GM18861 (cell line): ENCODE data around the gene FOXO3.

Experiments used
- ATAC-seq: cut with Tn5 transposase; IDR thresholded peaks from one replicate; pipeline ENCODE4 v1.9.1; 2021; ENCODE audit not compliant: unreplicated experiment

Gene FOXO3

GRCh38 chr6:108574457-108575141 is 13.9 kb downstream of the FOXO3 start:
- ATAC-seq = no peak

- no peak for ATAC-seq
These were observed 15.3 kb downstream of the FOXO3 start for GRCh38 chr6:108575905-108576494.

GRCh38 chr6:108576709-108577108 is 16.0 kb downstream of the FOXO3 start:
- no peak for ATAC-seq

DNA sequence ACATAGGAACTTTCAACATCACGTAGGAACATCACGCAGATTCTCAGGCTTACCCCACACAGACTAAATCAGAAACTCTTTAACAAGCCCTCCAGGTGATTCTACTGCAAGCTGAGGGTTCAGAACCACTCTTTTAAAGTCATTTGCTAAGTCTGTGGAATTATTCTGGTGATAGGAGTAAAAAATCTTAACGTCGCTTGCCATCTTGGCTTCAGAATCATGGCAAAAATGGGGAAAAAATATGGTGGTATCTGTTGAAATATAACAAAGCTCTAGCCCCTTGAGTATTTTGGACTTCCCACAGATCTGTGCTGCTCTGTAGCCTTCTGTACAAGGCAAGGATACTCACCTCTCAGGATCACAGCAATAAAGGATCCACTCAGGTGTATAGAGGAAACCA is 17.4 kb downstream of the FOXO3 start:
- ATAC-seq = no peak

DNA sequence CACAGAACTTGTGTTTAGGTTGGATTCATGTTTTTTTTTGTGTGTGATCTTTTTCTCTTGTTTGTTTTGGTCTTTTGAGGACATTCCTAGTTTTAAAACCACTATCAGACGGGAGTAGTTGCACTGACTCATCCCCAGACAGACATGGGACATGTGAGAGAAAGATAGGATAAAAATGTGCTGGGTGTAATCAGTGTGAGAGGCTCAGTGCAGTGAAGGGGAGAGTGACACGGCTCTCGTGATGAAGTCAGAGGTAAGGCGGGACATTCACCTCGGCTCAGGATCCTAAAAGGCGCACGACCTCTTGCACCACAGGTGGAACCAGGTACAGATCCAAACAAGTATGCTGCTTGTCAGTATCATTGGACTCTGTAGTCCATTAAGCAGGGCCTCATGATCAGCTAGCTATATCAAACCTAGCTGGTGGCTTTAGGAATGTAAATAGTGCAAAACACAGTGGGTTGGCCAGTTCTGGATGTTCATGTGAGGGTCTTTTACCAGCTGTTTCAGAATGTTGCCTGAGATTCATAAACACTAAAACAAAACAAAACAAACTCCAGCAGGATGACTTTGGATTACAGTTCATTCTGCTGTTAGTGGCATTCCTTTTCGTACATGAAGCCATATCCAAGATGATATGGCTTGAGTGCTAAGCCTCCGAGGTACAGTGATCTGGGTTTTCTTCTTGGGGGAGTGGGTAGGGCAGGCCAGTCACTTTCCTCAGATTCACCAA is 18.0 kb downstream of the FOXO3 start:
- ATAC-seq = no peak

DNA sequence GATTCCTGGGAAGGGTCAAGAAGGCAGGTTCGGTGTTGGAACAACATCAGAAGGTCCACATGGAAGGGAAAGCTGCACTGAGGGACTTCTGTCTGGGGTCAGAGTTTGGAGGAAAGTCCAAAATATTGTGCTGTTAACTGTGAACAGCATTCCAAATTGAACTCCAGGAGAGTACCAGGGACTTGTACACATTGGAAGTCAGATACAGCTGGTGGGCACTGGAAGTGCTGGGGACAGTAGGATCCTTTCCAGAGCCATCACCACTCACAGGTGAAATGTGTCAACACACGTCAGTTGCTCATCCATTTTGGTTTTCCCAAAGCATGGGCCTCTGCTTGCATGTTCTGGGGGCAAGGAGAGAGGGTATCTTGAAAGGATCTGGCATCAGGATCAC is 18.6 kb downstream of the FOXO3 start:
- no peak for ATAC-seq

GRCh38 chr6:108580646-108581045 is 19.9 kb downstream of the FOXO3 start:
- ATAC-seq = no peak

DNA sequence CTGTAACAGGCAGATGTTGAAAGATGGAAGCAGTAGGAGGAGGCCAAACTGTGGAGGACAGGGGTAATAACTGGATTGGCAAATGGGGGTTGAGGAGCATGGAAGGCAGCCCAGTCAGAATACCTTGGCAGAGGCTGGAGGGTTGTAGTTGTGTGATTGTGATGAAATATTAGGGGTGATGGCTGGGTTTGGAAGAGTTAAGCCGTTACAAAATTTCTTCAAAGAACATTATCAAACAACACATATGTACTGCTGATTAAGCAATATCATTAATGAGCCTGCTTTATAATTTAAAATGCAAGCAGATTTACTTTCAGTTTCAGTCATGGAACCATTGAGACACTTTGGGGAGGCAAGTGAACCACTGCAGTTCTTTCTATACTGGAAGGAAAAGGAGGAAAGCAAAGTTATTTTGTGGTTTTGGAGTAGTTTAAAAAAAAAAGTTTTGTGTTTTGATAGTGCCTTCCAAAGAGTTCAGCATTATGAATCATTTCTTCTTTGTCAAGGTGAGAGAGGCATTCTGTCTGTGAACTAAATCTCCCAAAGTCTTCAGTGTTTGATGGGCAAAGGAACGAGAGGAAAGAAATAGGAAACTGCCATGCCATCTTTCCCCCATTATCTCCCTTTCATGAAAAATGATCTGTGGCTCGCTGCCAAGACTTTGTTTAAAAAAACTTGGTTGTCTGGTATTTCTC is 20.7 kb downstream of the FOXO3 start:
- ATAC-seq = no peak

GRCh38 chr6:108581932-108582475 is 21.3 kb downstream of the FOXO3 start:
- ATAC-seq = no peak

DNA sequence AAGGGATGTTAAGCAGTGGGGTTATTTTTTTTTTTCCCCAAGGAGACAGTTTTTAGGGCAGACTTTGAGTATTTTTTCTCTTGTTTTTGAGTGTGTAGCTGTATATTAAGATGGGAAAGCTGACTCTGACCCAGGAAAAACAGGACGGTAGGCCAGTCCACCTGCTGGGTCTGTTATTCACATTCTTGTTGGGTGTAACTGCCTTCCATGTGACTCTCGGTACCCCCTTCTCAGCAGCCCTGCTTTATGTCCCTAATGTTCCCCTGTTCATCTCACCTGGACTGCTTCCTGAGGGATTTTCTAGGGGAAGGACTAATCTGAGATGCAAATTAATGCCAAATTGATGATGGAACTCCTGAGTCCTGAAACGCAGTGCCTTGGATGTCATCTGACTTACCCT is 21.9 kb downstream of the FOXO3 start:
- no peak for ATAC-seq

GRCh38 chr6:108584323-108584722 is 23.6 kb downstream of the FOXO3 start:
- ATAC-seq = no peak

- ATAC-seq = no peak
These were observed 24.6 kb downstream of the FOXO3 start for GRCh38 chr6:108585359-108585758.

DNA sequence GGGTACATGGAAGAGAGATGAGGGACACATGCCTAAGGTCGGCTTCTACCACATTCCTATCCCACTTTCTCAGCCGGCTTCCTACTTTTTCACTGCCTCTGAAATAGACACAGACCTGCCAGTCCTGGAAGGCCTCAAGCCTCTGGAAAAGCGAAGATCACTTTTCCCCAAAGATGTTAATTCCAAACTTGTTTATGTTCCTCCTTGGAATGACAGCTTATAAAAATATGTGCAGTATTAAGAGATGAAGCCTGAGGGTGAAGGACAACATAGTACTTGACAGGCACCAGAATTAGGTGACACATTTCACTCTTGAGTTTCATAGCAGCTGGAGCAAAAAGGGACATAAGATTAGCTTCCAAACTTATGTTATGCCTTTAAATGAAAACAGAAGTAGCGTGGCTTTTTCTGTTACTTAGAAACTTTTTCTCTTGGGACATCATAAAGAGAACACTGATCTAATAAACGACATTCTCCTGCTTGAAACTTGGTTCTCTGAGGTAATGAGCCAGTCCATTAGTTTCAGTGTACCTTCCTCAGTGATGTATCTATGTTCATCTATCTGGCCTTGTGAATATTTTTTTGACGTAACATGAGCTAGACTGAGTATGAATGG is 25.3 kb downstream of the FOXO3 start:
- no peak for ATAC-seq

DNA sequence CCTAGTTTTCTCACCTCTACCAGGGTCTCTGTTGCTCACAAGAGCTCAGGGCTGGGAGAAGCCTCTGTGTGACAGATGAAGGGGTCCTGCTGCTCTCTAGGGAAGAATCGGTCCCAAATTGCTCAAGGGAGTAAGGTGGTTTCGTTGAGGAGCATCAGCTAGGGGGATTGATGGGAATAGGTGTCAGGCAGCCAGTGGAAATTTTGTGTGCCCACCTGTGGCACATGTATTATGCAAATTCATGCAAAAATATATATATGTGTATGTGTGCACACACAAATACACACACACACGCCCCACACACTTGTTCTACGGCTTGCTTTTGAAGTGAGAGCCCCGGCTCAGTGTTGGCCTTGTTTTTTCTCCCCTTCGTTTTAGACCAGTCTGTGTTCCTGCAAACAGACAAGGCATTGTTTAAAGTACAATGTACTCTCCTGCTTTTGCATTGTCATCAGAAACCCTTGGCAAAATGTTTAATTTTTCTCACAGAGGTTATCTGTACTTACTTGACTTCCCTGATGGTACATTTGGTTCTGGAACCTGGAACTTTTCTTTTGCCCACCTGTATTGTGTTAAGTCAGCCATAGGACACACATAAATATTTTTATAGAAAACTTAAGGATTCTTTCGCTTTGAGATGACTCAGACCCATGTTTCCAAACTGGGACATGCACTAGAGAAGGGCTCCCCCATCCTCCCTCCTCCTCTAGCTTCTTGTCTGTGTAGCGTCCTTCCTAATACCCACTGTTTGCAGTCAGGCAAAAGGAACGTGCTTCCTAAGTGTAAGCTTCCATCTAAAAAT is 26.7 kb downstream of the FOXO3 start:
- no peak for ATAC-seq

DNA sequence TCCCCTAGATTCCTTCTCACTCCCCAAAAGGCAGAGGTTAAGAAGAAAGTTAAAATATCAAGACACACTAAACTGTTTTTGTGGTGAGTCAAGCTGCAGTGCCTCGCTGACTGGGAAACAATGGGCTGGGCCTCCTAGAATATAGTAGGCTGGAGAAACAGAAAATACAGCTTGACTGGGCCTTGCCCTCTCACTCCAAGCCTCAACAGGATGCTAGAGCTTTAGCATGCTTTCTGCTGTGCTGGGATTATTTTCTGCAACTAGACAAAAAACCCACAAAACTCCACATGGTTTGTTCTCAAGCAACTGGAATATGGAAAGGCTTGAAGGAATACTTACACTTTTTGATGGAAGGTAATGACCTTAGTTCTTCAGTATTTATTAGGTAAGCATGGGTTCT is 27.9 kb downstream of the FOXO3 start:
- ATAC-seq = no peak

DNA sequence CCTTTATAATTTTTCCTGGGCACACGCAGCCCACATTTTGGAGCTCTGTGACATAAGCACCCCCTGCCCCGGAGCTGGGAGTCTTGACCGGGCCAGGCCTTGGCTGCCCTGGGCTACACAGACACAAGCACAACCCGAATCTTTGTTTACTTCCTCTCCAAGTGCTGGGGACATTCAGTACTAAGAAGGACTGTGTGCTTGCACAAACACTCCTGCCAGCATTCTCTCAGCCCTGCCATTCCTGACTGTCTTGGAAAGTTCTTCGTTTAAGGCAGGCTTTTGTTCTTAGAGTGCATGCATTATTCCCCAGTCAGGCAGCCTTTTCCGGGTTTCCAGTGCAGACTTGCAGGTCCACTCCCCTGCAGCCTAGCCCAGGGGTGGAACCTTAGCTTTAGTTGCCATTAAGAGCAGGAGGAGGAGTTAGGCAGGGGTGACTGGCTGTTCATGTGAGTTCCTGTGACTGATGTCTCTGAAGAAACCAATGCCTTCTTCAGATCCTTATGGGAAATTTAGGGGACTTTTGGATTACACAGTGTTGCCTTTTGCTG is 28.6 kb downstream of the FOXO3 start:
- no peak for ATAC-seq

- no peak for ATAC-seq
These were observed 30.5 kb downstream of the FOXO3 start for GRCh38 chr6:108591040-108591816.

- ATAC-seq = peak; percentile 54
These were observed 31.9 kb downstream of the FOXO3 start for GRCh38 chr6:108592371-108593337.
